HCT116 (cell line): Measurements from ENCODE around the gene DBR1. TPM values are rescaled to one million over a fixed set of nuclear protein-coding genes. Genes with fewer than 3 reads are reported as not detected.

Experiments used
- ATAC-seq: fragments of 200-7000 bp; cut with Tn5 transposase; 2 replicates; pipeline ENCODE4 v1.9.1; 2020; ENCODE audit warnings: mild to moderate bottlenecking, moderate library complexity
- BruUV-seq: library from RNA; stranded (reverse); fragments of 400-500 nt; replicated peaks from 2 replicates; lab custom pipeline; 2021; lab: Mats Ljungman, UMichigan
- CTCF ChIA-PET: fragments of 300-600 bp; sonication (Branson Sonifier 250); formaldehyde crosslinking; loops from one replicate; lab custom pipeline; 2021; ENCODE audit warnings: antibody characterized with exemption; lab: Charles Lee
- POLR2A ChIA-PET: fragments of 300-600, 350-600 bp; sonication (Branson Sonifier 250); formaldehyde crosslinking; loops from one replicate; lab custom pipeline; 2021; ENCODE audit warnings: antibody characterized with exemption; lab: Charles Lee
- RAD21 ChIA-PET, 2 experiments: fragments of 300-600 bp; sonication (Branson Sonifier 250); formaldehyde crosslinking; loops; one replicate each; lab custom pipeline; 2023; ENCODE audit warnings: low total read pairs in 2 of 2; ENCODE audit not compliant: uncharacterized antibody in 2 of 2, unreplicated experiment in 2 of 2, low non-redundant PET in 1 of 2; lab: Charles Lee
- DNase-seq: peaks from one replicate; pipeline ENCODE4 v3.0.0-alpha.2; 2010; ENCODE audit warnings: low read depth, low spot score
- H2AFZ ChIP-seq: fragments of 200-600 bp; shearing (Covaris generic), sonication (generic); 2 replicates; pipeline ENCODE4 v1.6.1; 2017; ENCODE audit warnings: low read depth, mixed run types, mixed read lengths, antibody characterized with exemption, low read length; ENCODE audit not compliant: poor library complexity, severe bottlenecking
- H3K27ac ChIP-seq: 2 replicates; pipeline ENCODE4 v1.5.1; 2012; ENCODE audit warnings: low read depth, low read length
- H3K27me3 ChIP-seq: fragments of 200-600 bp; sonication (generic); 2 replicates; pipeline ENCODE4 v1.6.1; 2016; ENCODE audit warnings: mixed run types, low read length, mixed read lengths; ENCODE audit not compliant: insufficient read depth
- H3K36me3 ChIP-seq, 2 experiments: fragments of 200-500 bp in 1 of 2; fragments of 200-600 bp in 1 of 2; sonication (Bioruptor generic) in 1 of 2; sonication (generic) in 1 of 2; 2 replicates each; pipeline versions ENCODE4 v1.5.1 to v1.6.1; 2014 to 2016; ENCODE audit warnings: low read length in 2 of 2, inconsistent platforms in 1 of 2, mixed read lengths in 1 of 2, mixed run types in 1 of 2; ENCODE audit not compliant: insufficient read depth in 2 of 2, control insufficient read depth in 1 of 2
- H3K4me1 ChIP-seq, 2 experiments: fragments of 200-600 bp in 1 of 2; sonication (generic) in 1 of 2; 2 replicates each; pipeline versions ENCODE4 v1.5.1 to v1.6.1; 2012 to 2017; ENCODE audit warnings: low read length in 2 of 2, inconsistent platforms in 1 of 2, mild to moderate bottlenecking in 1 of 2, mixed read lengths in 1 of 2, mixed run types in 1 of 2, moderate library complexity in 1 of 2; ENCODE audit not compliant: insufficient read depth in 2 of 2, control insufficient read depth in 1 of 2
- H3K4me2 ChIP-seq: fragments of 200-600 bp; sonication (generic); 2 replicates; pipeline ENCODE4 v1.6.1; 2017; ENCODE audit warnings: mixed run types, low read length, mixed read lengths
- H3K4me3 ChIP-seq, 2 experiments: fragments of 200-600 bp in 1 of 2; sonication (generic) in 1 of 2; replicated peaks in 1 of 2; 2 replicates each; pipeline ENCODE4 v1.5.1; 2011 to 2016; ENCODE audit warnings: low read length in 2 of 2, control low read depth in 1 of 2, low read depth in 1 of 2, mild to moderate bottlenecking in 1 of 2, mixed read lengths in 1 of 2, mixed run types in 1 of 2
- H3K79me2 ChIP-seq: fragments of 200-600 bp; sonication (generic); 2 replicates; pipeline ENCODE4 v1.6.1; 2017; ENCODE audit warnings: mild to moderate bottlenecking, mixed run types, low read length, moderate library complexity, mixed read lengths; ENCODE audit not compliant: insufficient read depth
- H3K9ac ChIP-seq: fragments of 200-600 bp; sonication (generic); 2 replicates; pipeline ENCODE4 v1.6.1; 2016; ENCODE audit warnings: low read length, mixed read lengths
- H3K9me2 ChIP-seq: fragments of 200-600 bp; sonication (generic), shearing (Covaris generic); 2 replicates; pipeline ENCODE4 v1.6.1; 2017; ENCODE audit warnings: mixed run types, mild to moderate bottlenecking, moderate library complexity; ENCODE audit not compliant: insufficient read depth
- H3K9me3 ChIP-seq, 2 experiments: fragments of 200-500 bp in 1 of 2; fragments of 200-600 bp in 1 of 2; sonication (Bioruptor generic) in 1 of 2; sonication (generic) in 1 of 2; 2 replicates each; pipeline ENCODE4 v1.6.1; 2014 to 2017; ENCODE audit warnings: low read length in 2 of 2, mixed read lengths in 2 of 2, inconsistent platforms in 1 of 2, low read depth in 1 of 2, mild to moderate bottlenecking in 1 of 2, mixed run types in 1 of 2, moderate library complexity in 1 of 2; ENCODE audit not compliant: control insufficient read depth in 1 of 2, insufficient read depth in 1 of 2
- H4K20me1 ChIP-seq: fragments of 200-600 bp; sonication (generic), shearing (Covaris generic); 2 replicates; pipeline ENCODE4 v1.6.1; 2017; ENCODE audit warnings: mixed run types, mild to moderate bottlenecking, moderate library complexity; ENCODE audit not compliant: insufficient read depth
- CTCF ChIP-seq, 3 experiments: fragments of 200-600 bp in 1 of 3; sonication (generic) in 1 of 3; IDR thresholded peaks in 2 of 3; conservative IDR thresholded peaks in 1 of 3; 2 replicates each; pipeline ENCODE4 v1.5.1; 2012 to 2017; ENCODE audit warnings: low read depth in 2 of 3, low read length in 2 of 3, antibody characterized with exemption in 1 of 3, borderline replicate concordance in 1 of 3, control low read depth in 1 of 3, mild to moderate bottlenecking in 1 of 3, mixed read lengths in 1 of 3, mixed run types in 1 of 3, moderate library complexity in 1 of 3; ENCODE audit not compliant: insufficient read depth in 1 of 3
- EGR1 ChIP-seq: IDR thresholded peaks from 2 replicates; pipeline ENCODE4 v1.6.1; 2012; ENCODE audit warnings: low read depth
- EZH2 ChIP-seq: fragments of 200-600 bp; sonication (generic); IDR thresholded peaks from 2 replicates; pipeline ENCODE4 v1.6.1; 2017; ENCODE audit warnings: antibody characterized with exemption, mixed run types
- JUND ChIP-seq: IDR thresholded peaks from 2 replicates; pipeline ENCODE4 v1.6.1; 2012
- MAX ChIP-seq: IDR thresholded peaks from 2 replicates; pipeline ENCODE4 v1.6.1; 2012
- POLR2AphosphoS5 ChIP-seq: IDR thresholded peaks from 2 replicates; pipeline ENCODE4 v1.6.1; 2011; ENCODE audit warnings: mild to moderate bottlenecking, low read depth, low read length, moderate library complexity
- REST ChIP-seq: IDR thresholded peaks from 2 replicates; pipeline ENCODE4 v1.6.1; 2012; ENCODE audit warnings: low read depth
- TCF7L2 ChIP-seq: IDR thresholded peaks from 2 replicates; pipeline ENCODE4 v1.7.0; 2011; ENCODE audit warnings: borderline replicate concordance, inconsistent platforms; ENCODE audit not compliant: insufficient read depth, insufficient read length; ENCODE audit errors: extremely low read depth
- ZBTB33 ChIP-seq: IDR thresholded peaks from 2 replicates; pipeline ENCODE4 v1.6.1; 2011; ENCODE audit warnings: mild to moderate bottlenecking, low read length, moderate library complexity; ENCODE audit not compliant: insufficient replicate concordance; ENCODE audit errors: extremely low read depth
- intact Hi-C: fragments of 100-400 bp; cut with micrococcal nuclease; formaldehyde crosslinking; loops from 2 replicates; pipeline ENCODE4 v1.10.0; 2022
- total RNA-seq: library from RNA; stranded (reverse); gene quantifications from one replicate; pipeline ENCODE4 v1.2.1, GENCODE V29; 2021; ENCODE audit not compliant: unreplicated experiment

The DBR1 gene
- total RNA-seq, 1 experiment from 2014 or later = 21.6 TPM

GRCh38 chr3:138187296-138188012, 12.7 kb upstream of the DBR1 start, which contains the start of gene ARMC8 (continued):
- TF ChIP-seq JUND (no peak), EZH2 (no peak), TCF7L2 (peak; percentile 29)

- peak overlapping the region; percentile 82 for H3K4me2 ChIP-seq
- ChIA-PET POLR2A (interaction anchor here (0.8 to 2.6 kb wide), 2 partner anchors 12 kb away, joined by 3 to 17 read pairs; partner anchors contain the start of gene DBR1), RAD21 (no interaction called here), CTCF (no interaction called here)
- H3K27me3 ChIP-seq = no peaks in the 10 kb centered on the region
- H3K36me3 ChIP-seq = 0 out of 4 replicates have a peak, but pooled peaks cover 0 to 2% of the 10 kb centered on the region in 2 experiments
- no peak for DNase-seq
- no peaks in the 10 kb centered on the region for H4K20me1 ChIP-seq
- H2AFZ ChIP-seq = peak overlapping the region; percentile 91
- TF ChIP-seq CTCF (IDR thresholded peaks at IDR 0.05 in 2 of 3, conservative IDR thresholded peaks at IDR 0.05 in 1 of 3; ENCODE audit: borderline replicate concordance in 1 of 3, insufficient read depth in 1 of 3, low read depth in 2 of 3, low read length in 2 of 3) (no peak), MAX (no peak), REST (no peak), ZBTB33 (no peak), POLR2AphosphoS5 (peak; percentile 73; the same call in 1 of the 2 replicates), EGR1 (peak; percentile 25; the same call in 1 of the 2 replicates)
- TF ChIP-seq, all 23 proteins: peak for 2
- H3K9me3 ChIP-seq = no peaks in the 10 kb centered on the region
- intact Hi-C loops = loop anchor here (5.0 to 10.0 kb wide), 3 partner anchors 160 to 730 kb away; partner anchors contain the start of gene MRAS
- peak overlapping the region; percentile 89 to 95 for H3K4me3 ChIP-seq
- no peaks in the 10 kb centered on the region for H3K9me2 ChIP-seq
- peaks cover 9 to 29% of the 10 kb centered on the region in 2 experiments; a peak in 3 of 4 replicates for H3K4me1 ChIP-seq
- ATAC-seq = peak; percentile 84
- BruUV-seq = no TSS peak
- H3K9ac ChIP-seq = peak overlapping the region; percentile 88
- peak overlapping the region; percentile 71 for H3K27ac ChIP-seq
- H3K79me2 ChIP-seq = peaks cover 47% of the 10 kb centered on the region
Observed at GRCh38 chr3:138186803-138187295, 12.1 kb upstream of the DBR1 start.
